ENCODE results near the gene ZNF385A. TPM values are rescaled to one million over a fixed set of nuclear protein-coding genes. Genes with fewer than 3 reads are reported as not detected.
A peak's percentile ranks its signal among the peaks of the same experiment; 100 is the strongest.

ZNF385A gene
- total and polyA plus RNA-seq, 9 of the 15 experiments (the other 6 are each of a cell fraction or from before 2014, with no cell fraction given) = 1.0 to 111 (median 7.7) TPM

GRCh38 chr12:54368709-54369596, 15.6 kb downstream of the ZNF385A start (continued):
- no peak for TF ChIP-seq ZNF398 (CRISPR knock-in tag; IDR thresholded peaks at IDR 0.05)
- TF ChIP-seq AFF4 (CRISPR knock-in tag; IDR thresholded peaks at IDR 0.05) = peak; percentile 53; the same call in 1 of the 2 replicates
- TF ChIP-seq ZBTB33 (CRISPR knock-in tag; IDR thresholded peaks at IDR 0.05) = peak; percentile 59; the same call in 1 of the 2 replicates
- no peak; the same call in 1 of the 2 replicates for TF ChIP-seq TCF7L2 (IDR thresholded peaks at IDR 0.05; ENCODE audit: low read depth, low read length)
- no peak for TF ChIP-seq SIRT6 (IDR thresholded peaks at IDR 0.05; ENCODE audit: low read depth, low read length)
- TF ChIP-seq E2F6 (IDR thresholded peaks at IDR 0.05; ENCODE audit: borderline replicate concordance in 1 of 2, extremely low read depth in 1 of 2, insufficient read depth in 1 of 2, insufficient read length in 1 of 2, low read depth in 1 of 2, low read length in 1 of 2, poor library complexity in 1 of 2, severe bottlenecking in 1 of 2) = peak; percentile 14 to 76
- TF ChIP-seq ZNF280A (IDR thresholded peaks at IDR 0.05; ENCODE audit: low read depth, partially characterized antibody) = no peak
- TF ChIP-seq ZNF518B (CRISPR knock-in tag; IDR thresholded peaks at IDR 0.05) = no peak
- no peak for TF ChIP-seq ZNF347 (CRISPR knock-in tag; IDR thresholded peaks at IDR 0.05; ENCODE audit: low read depth)
